ENCODE measurements around the gene PLCL1. TPM values are rescaled to one million over a fixed set of nuclear protein-coding genes. Genes with fewer than 3 reads are reported as not detected.

The PLCL1 gene
- total RNA-seq, 1 experiment from 2014 or later = 0.07 TPM

DNA sequence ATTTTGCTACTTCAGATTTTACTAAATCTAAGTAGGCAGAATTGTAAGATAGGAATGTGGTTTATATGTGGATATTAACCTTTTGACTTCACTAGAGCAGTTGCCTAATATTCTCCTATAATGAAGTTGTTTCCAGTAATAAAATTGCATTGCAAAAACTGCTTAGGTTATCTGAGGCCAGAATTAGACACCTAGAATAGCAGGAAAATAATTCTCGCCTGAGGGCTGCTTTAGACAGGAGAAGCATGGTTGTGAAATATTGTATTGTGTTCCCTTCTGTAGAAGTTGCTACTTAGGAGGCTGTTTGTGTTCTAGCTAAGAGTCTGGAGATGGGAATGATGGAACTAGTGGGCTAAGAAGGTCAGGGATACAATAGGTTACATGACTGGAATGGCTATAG, 146.3 kb downstream of the PLCL1 start:
- RAD21 ChIA-PET (ENCODE audit: low non-redundant PET in 1 of 2, low total read pairs in 2 of 2, uncharacterized antibody in 2 of 2, unreplicated experiment in 2 of 2) = no interaction called here

More for the DNA sequence above, 146.3 kb downstream of the PLCL1 start:
- ChIA-PET POLR2A (no interaction called here), CTCF (no interaction called here)
- Histone ChIP-seq H3K27ac (ENCODE audit: low read depth, low read length) (no peak overlapping the region), H3K9ac (ENCODE audit: low read length) (no peak overlapping the region), H2AFZ (ENCODE audit: low read depth, low read length, poor library complexity, severe bottlenecking) (no peak overlapping the region), H3K9me2 (ENCODE audit: insufficient read depth) (no peaks in the 10 kb centered on the region), H3K79me2 (ENCODE audit: insufficient read depth, low read length) (no peaks in the 10 kb centered on the region), H3K4me2 (ENCODE audit: low read length) (no peak overlapping the region), H3K36me3 (ENCODE audit: control insufficient read depth in 1 of 2, insufficient read depth in 2 of 2, low read length in 2 of 2) (no peaks in the 10 kb centered on the region), H4K20me1 (ENCODE audit: insufficient read depth) (no peaks in the 10 kb centered on the region), H3K4me1 (ENCODE audit: control insufficient read depth in 1 of 2, insufficient read depth in 2 of 2, low read length in 2 of 2) (no peaks in the 10 kb centered on the region), H3K27me3 (ENCODE audit: insufficient read depth, low read length) (peaks cover 37% of the 10 kb centered on the region; the same call in 1 of the 2 replicates), H3K4me3 (replicated peaks in 1 of 2; ENCODE audit: low read depth in 1 of 2, low read length in 2 of 2) (no peak overlapping the region), H3K9me3 (ENCODE audit: control insufficient read depth in 1 of 2, insufficient read depth in 1 of 2, low read depth in 1 of 2, low read length in 2 of 2) (no peaks in the 10 kb centered on the region)
- ATAC-seq (no peak), DNase-seq (ENCODE audit: low read depth, low spot score) (no peak)
- TF ChIP-seq, protein P1, sequence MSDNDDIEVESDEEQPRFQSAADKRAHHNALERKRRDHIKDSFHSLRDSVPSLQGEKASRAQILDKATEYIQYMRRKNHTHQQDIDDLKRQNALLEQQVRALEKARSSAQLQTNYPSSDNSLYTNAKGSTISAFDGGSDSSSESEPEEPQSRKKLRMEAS (IDR thresholded peaks at IDR 0.05) = no peak
- TF ChIP-seq POLR2A (IDR thresholded peaks at IDR 0.05; ENCODE audit: borderline replicate concordance, extremely low read depth, insufficient read depth, insufficient read length) (no peak), YY1 (IDR thresholded peaks at IDR 0.05; ENCODE audit: extremely low read depth, insufficient replicate concordance, low read depth, low read length) (no peak), EZH2phosphoT487 (IDR thresholded peaks at IDR 0.05; ENCODE audit: borderline replicate concordance) (no peak), CEBPB (IDR thresholded peaks at IDR 0.05; ENCODE audit: low read depth) (no peak), TCF7L2 (IDR thresholded peaks at IDR 0.05; ENCODE audit: borderline replicate concordance, extremely low read depth, insufficient read depth, insufficient read length) (no peak), SP1 (IDR thresholded peaks at IDR 0.05; ENCODE audit: low read depth) (no peak), ZFX (IDR thresholded peaks at IDR 0.05) (no peak), EGR1 (IDR thresholded peaks at IDR 0.05; ENCODE audit: low read depth) (no peak), CBX3 (IDR thresholded peaks at IDR 0.05; ENCODE audit: low read depth) (no peak), FOSL1 (IDR thresholded peaks at IDR 0.05; ENCODE audit: low read depth) (no peak), ZNF274 (IDR thresholded peaks at IDR 0.05; ENCODE audit: low read depth, low read length) (no peak), JUND (IDR thresholded peaks at IDR 0.05) (no peak), RAD21 (IDR thresholded peaks at IDR 0.05; ENCODE audit: low read depth) (no peak), ELF1 (IDR thresholded peaks at IDR 0.05; ENCODE audit: borderline replicate concordance, low read depth) (no peak), SIN3A (IDR thresholded peaks at IDR 0.05; ENCODE audit: low read depth) (no peak)
- TF ChIP-seq, protein P2, sequence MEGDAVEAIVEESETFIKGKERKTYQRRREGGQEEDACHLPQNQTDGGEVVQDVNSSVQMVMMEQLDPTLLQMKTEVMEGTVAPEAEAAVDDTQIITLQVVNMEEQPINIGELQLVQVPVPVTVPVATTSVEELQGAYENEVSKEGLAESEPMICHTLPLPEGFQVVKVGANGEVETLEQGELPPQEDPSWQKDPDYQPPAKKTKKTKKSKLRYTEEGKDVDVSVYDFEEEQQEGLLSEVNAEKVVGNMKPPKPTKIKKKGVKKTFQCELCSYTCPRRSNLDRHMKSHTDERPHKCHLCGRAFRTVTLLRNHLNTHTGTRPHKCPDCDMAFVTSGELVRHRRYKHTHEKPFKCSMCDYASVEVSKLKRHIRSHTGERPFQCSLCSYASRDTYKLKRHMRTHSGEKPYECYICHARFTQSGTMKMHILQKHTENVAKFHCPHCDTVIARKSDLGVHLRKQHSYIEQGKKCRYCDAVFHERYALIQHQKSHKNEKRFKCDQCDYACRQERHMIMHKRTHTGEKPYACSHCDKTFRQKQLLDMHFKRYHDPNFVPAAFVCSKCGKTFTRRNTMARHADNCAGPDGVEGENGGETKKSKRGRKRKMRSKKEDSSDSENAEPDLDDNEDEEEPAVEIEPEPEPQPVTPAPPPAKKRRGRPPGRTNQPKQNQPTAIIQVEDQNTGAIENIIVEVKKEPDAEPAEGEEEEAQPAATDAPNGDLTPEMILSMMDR (IDR thresholded peaks at IDR 0.05 in 2 of 3, conservative IDR thresholded peaks at IDR 0.05 in 1 of 3; ENCODE audit: borderline replicate concordance in 1 of 3, insufficient read depth in 1 of 3, low read depth in 2 of 3, low read length in 2 of 3) = no peak
- TF ChIP-seq, protein P3, sequence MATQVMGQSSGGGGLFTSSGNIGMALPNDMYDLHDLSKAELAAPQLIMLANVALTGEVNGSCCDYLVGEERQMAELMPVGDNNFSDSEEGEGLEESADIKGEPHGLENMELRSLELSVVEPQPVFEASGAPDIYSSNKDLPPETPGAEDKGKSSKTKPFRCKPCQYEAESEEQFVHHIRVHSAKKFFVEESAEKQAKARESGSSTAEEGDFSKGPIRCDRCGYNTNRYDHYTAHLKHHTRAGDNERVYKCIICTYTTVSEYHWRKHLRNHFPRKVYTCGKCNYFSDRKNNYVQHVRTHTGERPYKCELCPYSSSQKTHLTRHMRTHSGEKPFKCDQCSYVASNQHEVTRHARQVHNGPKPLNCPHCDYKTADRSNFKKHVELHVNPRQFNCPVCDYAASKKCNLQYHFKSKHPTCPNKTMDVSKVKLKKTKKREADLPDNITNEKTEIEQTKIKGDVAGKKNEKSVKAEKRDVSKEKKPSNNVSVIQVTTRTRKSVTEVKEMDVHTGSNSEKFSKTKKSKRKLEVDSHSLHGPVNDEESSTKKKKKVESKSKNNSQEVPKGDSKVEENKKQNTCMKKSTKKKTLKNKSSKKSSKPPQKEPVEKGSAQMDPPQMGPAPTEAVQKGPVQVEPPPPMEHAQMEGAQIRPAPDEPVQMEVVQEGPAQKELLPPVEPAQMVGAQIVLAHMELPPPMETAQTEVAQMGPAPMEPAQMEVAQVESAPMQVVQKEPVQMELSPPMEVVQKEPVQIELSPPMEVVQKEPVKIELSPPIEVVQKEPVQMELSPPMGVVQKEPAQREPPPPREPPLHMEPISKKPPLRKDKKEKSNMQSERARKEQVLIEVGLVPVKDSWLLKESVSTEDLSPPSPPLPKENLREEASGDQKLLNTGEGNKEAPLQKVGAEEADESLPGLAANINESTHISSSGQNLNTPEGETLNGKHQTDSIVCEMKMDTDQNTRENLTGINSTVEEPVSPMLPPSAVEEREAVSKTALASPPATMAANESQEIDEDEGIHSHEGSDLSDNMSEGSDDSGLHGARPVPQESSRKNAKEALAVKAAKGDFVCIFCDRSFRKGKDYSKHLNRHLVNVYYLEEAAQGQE (IDR thresholded peaks at IDR 0.05; ENCODE audit: low read depth) = no peak
- TF ChIP-seq, protein P4, sequence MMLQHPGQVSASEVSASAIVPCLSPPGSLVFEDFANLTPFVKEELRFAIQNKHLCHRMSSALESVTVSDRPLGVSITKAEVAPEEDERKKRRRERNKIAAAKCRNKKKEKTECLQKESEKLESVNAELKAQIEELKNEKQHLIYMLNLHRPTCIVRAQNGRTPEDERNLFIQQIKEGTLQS (IDR thresholded peaks at IDR 0.05) = no peak
- TF ChIP-seq, protein P5, sequence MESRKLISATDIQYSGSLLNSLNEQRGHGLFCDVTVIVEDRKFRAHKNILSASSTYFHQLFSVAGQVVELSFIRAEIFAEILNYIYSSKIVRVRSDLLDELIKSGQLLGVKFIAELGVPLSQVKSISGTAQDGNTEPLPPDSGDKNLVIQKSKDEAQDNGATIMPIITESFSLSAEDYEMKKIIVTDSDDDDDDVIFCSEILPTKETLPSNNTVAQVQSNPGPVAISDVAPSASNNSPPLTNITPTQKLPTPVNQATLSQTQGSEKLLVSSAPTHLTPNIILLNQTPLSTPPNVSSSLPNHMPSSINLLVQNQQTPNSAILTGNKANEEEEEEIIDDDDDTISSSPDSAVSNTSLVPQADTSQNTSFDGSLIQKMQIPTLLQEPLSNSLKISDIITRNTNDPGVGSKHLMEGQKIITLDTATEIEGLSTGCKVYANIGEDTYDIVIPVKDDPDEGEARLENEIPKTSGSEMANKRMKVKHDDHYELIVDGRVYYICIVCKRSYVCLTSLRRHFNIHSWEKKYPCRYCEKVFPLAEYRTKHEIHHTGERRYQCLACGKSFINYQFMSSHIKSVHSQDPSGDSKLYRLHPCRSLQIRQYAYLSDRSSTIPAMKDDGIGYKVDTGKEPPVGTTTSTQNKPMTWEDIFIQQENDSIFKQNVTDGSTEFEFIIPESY (IDR thresholded peaks at IDR 0.05; ENCODE audit: extremely low read depth, insufficient replicate concordance, low read length) = no peak
- BruUV-seq (replicated peaks) = no TSS peak
- intact Hi-C loops (cut with micrococcal nuclease) = no loop called here

All from HCT116 (cell line).